IMR-90 (cell line): ENCODE results near the gene PPBP. TPM values are rescaled to one million over a fixed set of nuclear protein-coding genes. Genes with fewer than 3 reads are reported as not detected.

Experiments
- ATAC-seq: fragments of 200-7000 bp; cut with Tn5 transposase; 2 replicates; pipeline ENCODE4 v1.9.1; 2020; ENCODE audit warnings: low read depth, mild to moderate bottlenecking, moderate library complexity
- BruUV-seq: library from RNA; stranded (reverse); fragments of 400-500 nt; replicated peaks from 2 replicates; lab custom pipeline; 2021; lab: Mats Ljungman, UMichigan
- CTCF ChIA-PET: fragments of 300-600 bp; formaldehyde crosslinking; extraction: SDS; loops from one replicate; lab custom pipeline; 2021; ENCODE audit warnings: antibody characterized with exemption; lab: Yijun Ruan, JAX
- POLR2A ChIA-PET: fragments of 300-600 bp; sonication (Branson Sonifier 250); formaldehyde crosslinking; loops from one replicate; lab custom pipeline; 2022; ENCODE audit warnings: antibody characterized with exemption; ENCODE audit not compliant: unreplicated experiment; lab: Charles Lee
- DNase-seq: peaks from one replicate; pipeline ENCODE4 v3.0.0; 2013
- H2AFZ ChIP-seq: replicated peaks from 2 replicates; pipeline ENCODE3; 2013; ENCODE audit warnings: low read length, mild to moderate bottlenecking; ENCODE audit not compliant: poor library complexity
- H2AK5ac ChIP-seq: 2 replicates; pipeline ENCODE4 v1.6.1; 2013; ENCODE audit warnings: low read depth, low read length, inconsistent platforms
- H2AK9ac ChIP-seq: replicated peaks from 2 replicates; pipeline ENCODE3; 2013; ENCODE audit warnings: mild to moderate bottlenecking, low read depth, low read length, moderate library complexity; ENCODE audit not compliant: poor library complexity
- H2BK120ac ChIP-seq: 2 replicates; pipeline ENCODE4 v1.6.1; 2013; ENCODE audit warnings: low read depth, low read length, inconsistent platforms
- H2BK15ac ChIP-seq: 3 replicates; pipeline ENCODE4 v1.6.1; 2013; ENCODE audit warnings: low read depth, low read length, inconsistent platforms
- H2BK20ac ChIP-seq: 2 replicates; pipeline ENCODE4 v1.6.1; 2013; ENCODE audit warnings: low read depth, mild to moderate bottlenecking, inconsistent platforms, low read length, moderate library complexity
- H2BK5ac ChIP-seq: 2 replicates; pipeline ENCODE4 v1.6.1; 2013; ENCODE audit warnings: mild to moderate bottlenecking, low read depth, low read length, inconsistent platforms; ENCODE audit not compliant: poor library complexity, severe bottlenecking
- H3K14ac ChIP-seq: replicated peaks from 2 replicates; pipeline ENCODE4 v1.6.1; 2013; ENCODE audit warnings: low read depth, low read length, inconsistent platforms
- H3K18ac ChIP-seq: 2 replicates; pipeline ENCODE4 v1.6.1; 2013; ENCODE audit warnings: low read depth, low read length, control low read depth
- H3K23ac ChIP-seq: 2 replicates; pipeline ENCODE4 v1.6.1; 2013; ENCODE audit warnings: low read depth, low read length, inconsistent platforms
- H3K27ac ChIP-seq: 2 replicates; pipeline ENCODE4 v1.5.1; 2013; ENCODE audit warnings: mild to moderate bottlenecking, control low read depth, low read length; ENCODE audit not compliant: insufficient read depth
- H3K27me3 ChIP-seq: 2 replicates; pipeline ENCODE4 v1.6.1; 2013; ENCODE audit warnings: low read length; ENCODE audit not compliant: control insufficient read depth, insufficient read depth
- H3K36me3 ChIP-seq: 2 replicates; pipeline ENCODE4 v1.6.1; 2013; ENCODE audit warnings: low read length, mixed read lengths; ENCODE audit not compliant: control insufficient read depth, insufficient read depth
- H3K4ac ChIP-seq: 2 replicates; pipeline ENCODE4 v1.6.1; 2013; ENCODE audit warnings: low read depth, low read length, inconsistent platforms
- H3K4me1 ChIP-seq: 2 replicates; pipeline ENCODE4 v1.6.1; 2013; ENCODE audit warnings: low read length, mixed read lengths; ENCODE audit not compliant: control insufficient read depth, insufficient read depth
- H3K4me2 ChIP-seq: 2 replicates; pipeline ENCODE4 v1.6.1; 2013; ENCODE audit warnings: low read depth, mild to moderate bottlenecking, control low read depth, low read length, moderate library complexity
- H3K4me3 ChIP-seq: 2 replicates; pipeline ENCODE4 v1.5.1; 2013; ENCODE audit warnings: low read depth, mild to moderate bottlenecking, control low read depth, low read length, moderate library complexity; ENCODE audit not compliant: insufficient read depth
- H3K56ac ChIP-seq: 2 replicates; pipeline ENCODE4 v1.6.1; 2013; ENCODE audit warnings: low read length, inconsistent platforms; ENCODE audit not compliant: insufficient read depth; ENCODE audit errors: extremely low read depth
- H3K79me1 ChIP-seq, 2 experiments: 2 replicates each; pipeline ENCODE4 v1.6.1; 2013; ENCODE audit warnings: low read length in 2 of 2, inconsistent platforms in 1 of 2, low read depth in 1 of 2
- H3K9ac ChIP-seq: 2 replicates; pipeline ENCODE4 v1.6.1; 2013; ENCODE audit warnings: low read depth, low read length, control low read depth
- H3K9me1 ChIP-seq: 2 replicates; pipeline ENCODE4 v1.6.1; 2013; ENCODE audit warnings: low read length, inconsistent platforms; ENCODE audit not compliant: insufficient read depth
- H3K9me3 ChIP-seq: 2 replicates; pipeline ENCODE4 v1.6.1; 2013; ENCODE audit warnings: low read length; ENCODE audit not compliant: control insufficient read depth, insufficient read depth
- H4K20me1 ChIP-seq: 2 replicates; pipeline ENCODE4 v1.6.1; 2013; ENCODE audit warnings: low read length, inconsistent platforms; ENCODE audit not compliant: insufficient read depth
- H4K5ac ChIP-seq: 2 replicates; pipeline ENCODE4 v1.6.1; 2013; ENCODE audit warnings: mild to moderate bottlenecking, low read depth, low read length, control low read depth
- H4K8ac ChIP-seq, 2 experiments: 2 replicates each; pipeline ENCODE4 v1.6.1; 2013; ENCODE audit warnings: low read depth in 2 of 2, low read length in 2 of 2, control low read depth in 1 of 2, inconsistent platforms in 1 of 2
- H4K91ac ChIP-seq: 2 replicates; pipeline ENCODE4 v1.6.1; 2013; ENCODE audit warnings: low read depth, low read length, inconsistent platforms; ENCODE audit not compliant: insufficient read depth
- MAFK ChIP-seq: IDR thresholded peaks from 2 replicates; pipeline ENCODE4 v1.6.1; 2012; ENCODE audit warnings: low read depth, low read length, improper control_type of control experiment
- MXI1 ChIP-seq: IDR thresholded peaks from 2 replicates; pipeline ENCODE4 v1.6.1; 2012; ENCODE audit warnings: low read depth, mild to moderate bottlenecking, low read length, moderate library complexity, borderline replicate concordance
- WGBS, 2 experiments: methylation state at CpG; one replicate each; pipeline versions ENCODE4 v1.1.5 to v1.1.7; 2013; ENCODE audit warnings: missing lambda C conversion rate in 2 of 2; ENCODE audit not compliant: insufficient read length in 1 of 2; ENCODE audit errors: extremely low coverage in 2 of 2; 5-methylcytosine and 5-hydroxymethylcytosine counted together
- dilution Hi-C: fragments of 300-500 bp; cut with HindIII; formaldehyde crosslinking; loops from one replicate; pipeline ENCODE4 v1.14.3; 2018; ENCODE audit warnings: low sequenced_read_pairs; ENCODE audit not compliant: unreplicated experiment
- in situ Hi-C: fragments of 300-500 bp; cut with MboI; formaldehyde crosslinking; loops from 3 replicates; pipeline ENCODE4 v1.14.3; 2019; ENCODE audit warnings: low sequenced_read_pairs, inconsistent platforms, mixed read lengths
- intact Hi-C: fragments of 100-400 bp; cut with micrococcal nuclease; formaldehyde crosslinking; loops from 2 replicates; pipeline ENCODE4 v1.10.0; 2022
- polyA plus RNA-seq, 3 experiments: library from polyadenylated mRNA; depleted of rRNA; stranded (reverse); fragments of >200 nt; gene quantifications; 2 replicates each; pipeline ENCODE4 v1.2.3, GENCODE V29; 2012; ENCODE audit warnings: low replicate concordance in 1 of 3
- total RNA-seq: library from RNA; depleted of rRNA; stranded (reverse); fragments of >200 nt; gene quantifications from 2 replicates; pipeline ENCODE4 v1.2.3, GENCODE V29; 2012

The PPBP gene
- total and polyA plus RNA-seq, 2 of the 4 experiments (the other 2 are of a cell fraction) = not detected

DNA sequence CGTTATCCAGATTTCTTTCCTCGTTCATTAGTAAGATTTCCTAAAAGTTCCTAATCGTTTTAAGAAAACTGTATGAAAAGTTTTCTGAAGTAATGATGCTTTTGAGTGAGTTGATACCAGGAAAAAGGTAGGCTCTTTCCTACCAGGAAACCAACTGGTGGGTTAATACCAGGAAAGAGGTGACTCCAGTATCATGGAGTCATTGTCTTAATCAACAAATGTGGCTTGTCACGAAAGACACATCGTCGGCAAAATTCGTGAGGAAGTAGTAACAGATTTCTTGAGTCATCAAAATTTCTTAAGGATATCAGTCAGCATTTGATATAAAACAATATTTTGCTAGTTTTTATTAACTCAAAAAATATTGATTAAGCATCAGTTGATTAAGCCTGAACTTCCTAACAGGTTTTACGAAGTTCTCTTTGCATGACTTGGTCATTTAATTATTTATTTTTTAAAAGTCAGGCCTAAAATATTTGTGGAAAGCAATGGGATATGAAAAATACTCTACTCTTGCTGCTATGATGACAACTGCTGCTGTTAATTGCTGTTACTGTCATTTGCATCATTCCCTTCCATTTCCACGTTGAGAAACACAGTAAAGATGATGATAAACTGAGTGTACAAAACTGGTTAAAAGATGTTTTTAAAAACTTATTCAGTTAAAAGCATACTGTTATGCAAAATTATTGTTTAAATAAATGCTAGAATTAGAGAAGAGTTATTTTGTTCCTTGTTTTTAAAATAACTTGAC is 3.2 kb upstream of the PPBP start:
- no peak overlapping the region for H3K18ac ChIP-seq
- H2BK5ac ChIP-seq = no peak overlapping the region
- H3K56ac ChIP-seq = no peak overlapping the region
- CTCF ChIA-PET = no interaction called here
- peaks cover 10% of the 10 kb centered on the region for H3K27me3 ChIP-seq
- no peak overlapping the region for H4K91ac ChIP-seq
- no peak overlapping the region for H3K23ac ChIP-seq
- H3K9me1 ChIP-seq = no peaks in the 10 kb centered on the region; the same call in 1 of the 2 replicates
- no peak overlapping the region for H3K14ac ChIP-seq
- no peaks in the 10 kb centered on the region for H3K9me3 ChIP-seq
- ATAC-seq = no peak
- no peak overlapping the region for H4K5ac ChIP-seq
- DNase-seq = no peak
- H3K4me1 ChIP-seq = no peaks in the 10 kb centered on the region
- no peak overlapping the region for H2BK20ac ChIP-seq
- H4K20me1 ChIP-seq = no peaks in the 10 kb centered on the region
- dilution Hi-C loops = no loop called here
- H2BK15ac ChIP-seq = no peak overlapping the region
- no peaks in the 10 kb centered on the region for H3K36me3 ChIP-seq
- no peak overlapping the region for H3K4me3 ChIP-seq
- no peak overlapping the region for H2AK5ac ChIP-seq
- POLR2A ChIA-PET = no interaction called here
- H3K9ac ChIP-seq = no peak overlapping the region
- no peak overlapping the region for H2BK120ac ChIP-seq
- in situ Hi-C loops = no loop called here
- H3K79me1 ChIP-seq = no peaks in the 10 kb centered on the region
- TF ChIP-seq MXI1 = no peak
- TF ChIP-seq MAFK = peak; percentile 68
- intact Hi-C loops = no loop called here
- no peak overlapping the region for H3K4me2 ChIP-seq
- H3K4ac ChIP-seq = no peak overlapping the region
- H2AFZ ChIP-seq = no peak overlapping the region
- no peak overlapping the region for H4K8ac ChIP-seq
- no peak overlapping the region for H3K27ac ChIP-seq
- WGBS, 2 experiments = no CpG with 5 or more reads among the region's 9 CpGs
- H2AK9ac ChIP-seq = no peak overlapping the region
- no TSS peak for BruUV-seq
